HepG2 (cell line): ENCODE data around the gene INF2. TPM values are rescaled to one million over a fixed set of nuclear protein-coding genes. Genes with fewer than 3 reads are reported as not detected.

Source experiments
- ATAC-seq: fragments of 200-7000 bp; cut with Tn5 transposase; 3 replicates; pipeline ENCODE4 v1.9.1; 2020; ENCODE audit warnings: mild to moderate bottlenecking, moderate library complexity
- BruUV-seq: library from RNA; stranded (reverse); fragments of 400-500 nt; replicated peaks from 2 replicates; lab custom pipeline; 2021; lab: Mats Ljungman, UMichigan
- CTCF ChIA-PET: fragments of 300-600 bp; formaldehyde crosslinking; extraction: SDS; loops from one replicate; lab custom pipeline; 2021; ENCODE audit warnings: low total read pairs, inconsistent platforms, low intra/inter-chr PET ratio; lab: Yijun Ruan, JAX
- POLR2A ChIA-PET: fragments of 350-600 bp; sonication (Branson Sonifier 250); formaldehyde crosslinking; loops from one replicate; lab custom pipeline; 2020; ENCODE audit warnings: antibody characterized with exemption, inconsistent platforms; lab: Yijun Ruan, JAX
- DNase-seq: peaks from one replicate; pipeline ENCODE4 v3.0.0-alpha.2; 2015; ENCODE audit warnings: low spot score
- FAIRE-seq: peaks from 3 replicates; lab custom pipeline; 2011; peaks lifted over from hg19 to GRCh38; lab: Jason Lieb, UNC
- H2AFZ ChIP-seq: one replicate; pipeline ENCODE4 v1.6.1; 2011; ENCODE audit warnings: low read length, inconsistent platforms
- H3K27ac ChIP-seq: fragments of 300-600 bp; 3 replicates; pipeline ENCODE4 v1.8.0; 2011; ENCODE audit warnings: mixed run types, mild to moderate bottlenecking, mixed read lengths, low read length, inconsistent platforms; ENCODE audit not compliant: insufficient read depth; ENCODE audit errors: extremely low read length
- H3K27me3 ChIP-seq, 2 experiments: fragments of 200-600 bp in 1 of 2; 2 replicates in 1 of 2; 3 replicates in 1 of 2; pipeline versions ENCODE4 v1.6.0 to v1.8.0; 2011; ENCODE audit warnings: low read length in 2 of 2, mild to moderate bottlenecking in 2 of 2, moderate library complexity in 2 of 2, inconsistent platforms in 1 of 2; ENCODE audit not compliant: insufficient read depth in 2 of 2, control insufficient read depth in 1 of 2
- H3K36me3 ChIP-seq, 2 experiments: fragments of 200-600 bp in 1 of 2; replicated peaks in 1 of 2; 2 replicates in 1 of 2; 3 replicates in 1 of 2; pipeline versions ENCODE4 v1.5.1 to v1.8.0; 2011; ENCODE audit warnings: low read length in 2 of 2, inconsistent platforms in 1 of 2; ENCODE audit not compliant: insufficient read depth in 2 of 2, control insufficient read depth in 1 of 2
- H3K4me1 ChIP-seq: 2 replicates; pipeline ENCODE4 v1.5.1; 2012; ENCODE audit warnings: low read length, inconsistent platforms; ENCODE audit not compliant: insufficient read depth
- H3K4me2 ChIP-seq: 2 replicates; pipeline ENCODE4 v1.6.0; 2011; ENCODE audit warnings: low read depth, low read length, inconsistent platforms
- H3K4me3 ChIP-seq, 3 experiments: fragments of 200-600 bp in 1 of 3; sonication (generic), shearing (Covaris generic) in 1 of 3; replicated peaks in 1 of 3; 2 replicates each; pipeline ENCODE4 v1.5.1; 2011 to 2016; ENCODE audit warnings: low read length in 3 of 3, inconsistent platforms in 2 of 3, low read depth in 2 of 3, mild to moderate bottlenecking in 2 of 3, control low read depth in 1 of 3, mixed read lengths in 1 of 3; ENCODE audit not compliant: insufficient read depth in 1 of 3
- H3K79me2 ChIP-seq: one replicate; pipeline ENCODE4 v1.6.1; 2011; ENCODE audit warnings: low read length, inconsistent platforms; ENCODE audit not compliant: insufficient read depth
- H3K9ac ChIP-seq: 2 replicates; pipeline ENCODE4 v1.6.0; 2011; ENCODE audit warnings: mild to moderate bottlenecking, low read depth, low read length, inconsistent platforms; ENCODE audit not compliant: insufficient read depth
- H3K9me3 ChIP-seq: 2 replicates; pipeline ENCODE4 v1.5.1; 2012; ENCODE audit warnings: mild to moderate bottlenecking, low read length
- H4K20me1 ChIP-seq: 2 replicates; pipeline ENCODE4 v1.6.0; 2011; ENCODE audit warnings: inconsistent platforms, mild to moderate bottlenecking, low read length, moderate library complexity; ENCODE audit not compliant: insufficient read depth
- BRCA1 ChIP-seq: sonication (generic); formaldehyde crosslinking; IDR thresholded peaks from 2 replicates; pipeline ENCODE4 v1.4.0; 2020; ENCODE audit warnings: missing genetic modification reagents
- GATAD1 ChIP-seq: IDR thresholded peaks from 2 replicates; pipeline ENCODE4 v1.6.1; 2016; ENCODE audit warnings: missing genetic modification reagents, missing compliant biosample characterization
- GATAD2A ChIP-seq: IDR thresholded peaks from 2 replicates; pipeline ENCODE4 v1.6.1; 2016
- HES4 ChIP-seq: sonication (generic); formaldehyde crosslinking; IDR thresholded peaks from 2 replicates; pipeline ENCODE4 v1.9.0; 2021; ENCODE audit warnings: mild to moderate bottlenecking, missing genetic modification reagents, borderline replicate concordance
- HNRNPLL ChIP-seq: fragments of 200-400 bp; formaldehyde crosslinking; IDR thresholded peaks from 2 replicates; pipeline ENCODE4 v1.6.1; 2017; ENCODE audit warnings: mild to moderate bottlenecking, low read depth, low read length; ENCODE audit not compliant: poor library complexity, severe bottlenecking
- ZNF263 ChIP-seq: sonication (generic); formaldehyde crosslinking; IDR thresholded peaks from 2 replicates; pipeline ENCODE4 v1.4.0; 2020; ENCODE audit warnings: missing genetic modification reagents
- WGBS: methylation state at CpG from one replicate; pipeline ENCODE4 v1.1.6; 2017; ENCODE audit warnings: low lambda C conversion rate; 5-methylcytosine and 5-hydroxymethylcytosine counted together
- in situ Hi-C: cut with HindIII; loops from 2 replicates; pipeline ENCODE4 v1.10.0; 2017; ENCODE audit warnings: low pct_unique_long_range_greater_than_20kb; ENCODE audit not compliant: extremely low pct_ligation_motif_present
- intact Hi-C: fragments of 100-400 bp; cut with micrococcal nuclease; formaldehyde crosslinking; loops from one replicate; pipeline ENCODE4 v1.10.0; 2022; ENCODE audit not compliant: unreplicated experiment
- polyA plus RNA-seq, 8 experiments: library from polyadenylated mRNA; depleted of rRNA in 3 of 8; stranded (reverse) in 7 of 8; unstranded in 1 of 8; fragments of >200 nt; fragmentation: Illumina TruSeq in 4 of 8; extraction: Trizol in 4 of 8; gene quantifications; 2 replicates each; pipeline versions ENCODE4 v1.2.1 to v1.2.3, GENCODE V29; 2011 to 2016; ENCODE audit warnings: low read depth in 4 of 8, missing spikeins in 1 of 8, mixed read lengths in 1 of 8; ENCODE audit not compliant: insufficient read depth in 1 of 8
- total RNA-seq, 5 experiments: library from RNA; depleted of rRNA; stranded (reverse); fragments of >200 nt; fragmentation: Illumina TruSeq; extraction: Trizol; gene quantifications; 2 replicates each; pipeline ENCODE4 v1.2.3, GENCODE V29; 2016; ENCODE audit warnings: low read depth in 1 of 5
- TF ChIP-seq, protein P1 (sequence below): sonication (generic); formaldehyde crosslinking; IDR thresholded peaks from 2 replicates; pipeline ENCODE4 v1.8.1; 2023; ENCODE audit warnings: mild to moderate bottlenecking, missing genetic modification reagents, borderline replicate concordance
- TF ChIP-seq, protein P2 (sequence below): sonication (generic); formaldehyde crosslinking; IDR thresholded peaks from 2 replicates; pipeline ENCODE4 v1.4.0; 2020; ENCODE audit warnings: mild to moderate bottlenecking, missing genetic modification reagents
- TF ChIP-seq, protein P3 (sequence below): IDR thresholded peaks from 2 replicates; pipeline ENCODE4 v1.6.1; 2016

The INF2 gene
- total and polyA plus RNA-seq, 2 of the 13 experiments (the other 11 are each of a cell fraction or from before 2014, with no cell fraction given), result 16.4 to 26.4 TPM

DNA sequence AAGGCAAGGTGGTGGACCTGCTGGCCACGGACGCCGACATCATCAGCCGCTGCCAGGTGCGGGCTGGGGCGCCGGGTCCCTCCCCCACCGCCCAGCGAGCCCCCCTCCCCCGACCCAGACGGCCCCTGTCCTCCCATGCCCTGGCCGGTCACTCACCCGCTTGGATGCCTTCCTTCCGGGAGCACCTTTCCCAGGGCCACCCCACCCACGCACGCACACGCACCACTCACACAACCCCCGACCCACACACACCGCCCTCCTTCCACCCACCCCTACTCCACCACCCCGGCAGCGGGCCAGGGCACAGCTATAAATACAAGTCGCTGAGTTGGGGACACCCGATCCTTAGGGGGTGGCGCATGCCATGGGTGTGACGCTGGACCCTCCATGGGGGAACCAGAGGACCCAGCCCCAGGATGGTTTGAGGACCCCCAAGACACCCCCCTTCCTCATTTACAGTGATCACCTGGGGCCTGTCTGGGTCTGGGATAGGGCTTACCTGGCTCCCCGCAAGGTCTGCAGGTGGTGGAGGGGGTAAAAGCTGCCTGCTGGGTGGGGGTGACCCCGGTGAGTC lies 35.1 kb downstream of the INF2 start:
- 5% methylated on average over 9 of the region's 27 CpGs for WGBS
- no peak for FAIRE-seq
- Histone ChIP-seq H3K9me3 (no peaks in the 10 kb centered on the region), H3K36me3 (no peaks in the 10 kb centered on the region)
- no peak for TF ChIP-seq GATAD1 (CRISPR knock-in tag)
- peak; percentile 5; the same call in 1 of the 2 replicates for TF ChIP-seq ZNF263 (CRISPR knock-in tag)
- TF ChIP-seq, protein P1, sequence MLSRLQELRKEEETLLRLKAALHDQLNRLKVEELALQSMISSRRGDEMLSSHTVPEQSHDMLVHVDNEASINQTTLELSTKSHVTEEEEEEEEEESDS (CRISPR knock-in tag), result peak; percentile 26; the same call in 1 of the 2 replicates
- no peak for TF ChIP-seq GATAD2A (CRISPR knock-in tag)
- TF ChIP-seq, protein P2, sequence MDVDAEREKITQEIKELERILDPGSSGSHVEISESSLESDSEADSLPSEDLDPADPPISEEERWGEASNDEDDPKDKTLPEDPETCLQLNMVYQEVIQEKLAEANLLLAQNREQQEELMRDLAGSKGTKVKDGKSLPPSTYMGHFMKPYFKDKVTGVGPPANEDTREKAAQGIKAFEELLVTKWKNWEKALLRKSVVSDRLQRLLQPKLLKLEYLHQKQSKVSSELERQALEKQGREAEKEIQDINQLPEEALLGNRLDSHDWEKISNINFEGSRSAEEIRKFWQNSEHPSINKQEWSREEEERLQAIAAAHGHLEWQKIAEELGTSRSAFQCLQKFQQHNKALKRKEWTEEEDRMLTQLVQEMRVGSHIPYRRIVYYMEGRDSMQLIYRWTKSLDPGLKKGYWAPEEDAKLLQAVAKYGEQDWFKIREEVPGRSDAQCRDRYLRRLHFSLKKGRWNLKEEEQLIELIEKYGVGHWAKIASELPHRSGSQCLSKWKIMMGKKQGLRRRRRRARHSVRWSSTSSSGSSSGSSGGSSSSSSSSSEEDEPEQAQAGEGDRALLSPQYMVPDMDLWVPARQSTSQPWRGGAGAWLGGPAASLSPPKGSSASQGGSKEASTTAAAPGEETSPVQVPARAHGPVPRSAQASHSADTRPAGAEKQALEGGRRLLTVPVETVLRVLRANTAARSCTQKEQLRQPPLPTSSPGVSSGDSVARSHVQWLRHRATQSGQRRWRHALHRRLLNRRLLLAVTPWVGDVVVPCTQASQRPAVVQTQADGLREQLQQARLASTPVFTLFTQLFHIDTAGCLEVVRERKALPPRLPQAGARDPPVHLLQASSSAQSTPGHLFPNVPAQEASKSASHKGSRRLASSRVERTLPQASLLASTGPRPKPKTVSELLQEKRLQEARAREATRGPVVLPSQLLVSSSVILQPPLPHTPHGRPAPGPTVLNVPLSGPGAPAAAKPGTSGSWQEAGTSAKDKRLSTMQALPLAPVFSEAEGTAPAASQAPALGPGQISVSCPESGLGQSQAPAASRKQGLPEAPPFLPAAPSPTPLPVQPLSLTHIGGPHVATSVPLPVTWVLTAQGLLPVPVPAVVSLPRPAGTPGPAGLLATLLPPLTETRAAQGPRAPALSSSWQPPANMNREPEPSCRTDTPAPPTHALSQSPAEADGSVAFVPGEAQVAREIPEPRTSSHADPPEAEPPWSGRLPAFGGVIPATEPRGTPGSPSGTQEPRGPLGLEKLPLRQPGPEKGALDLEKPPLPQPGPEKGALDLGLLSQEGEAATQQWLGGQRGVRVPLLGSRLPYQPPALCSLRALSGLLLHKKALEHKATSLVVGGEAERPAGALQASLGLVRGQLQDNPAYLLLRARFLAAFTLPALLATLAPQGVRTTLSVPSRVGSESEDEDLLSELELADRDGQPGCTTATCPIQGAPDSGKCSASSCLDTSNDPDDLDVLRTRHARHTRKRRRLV, result 0 out of 2 replicates have a peak, but pooled peaks have one; percentile 3
- 0 out of 2 replicates have a peak, but pooled peaks have one; percentile 36 for TF ChIP-seq HES4 (CRISPR knock-in tag)
- TF ChIP-seq, protein P3, sequence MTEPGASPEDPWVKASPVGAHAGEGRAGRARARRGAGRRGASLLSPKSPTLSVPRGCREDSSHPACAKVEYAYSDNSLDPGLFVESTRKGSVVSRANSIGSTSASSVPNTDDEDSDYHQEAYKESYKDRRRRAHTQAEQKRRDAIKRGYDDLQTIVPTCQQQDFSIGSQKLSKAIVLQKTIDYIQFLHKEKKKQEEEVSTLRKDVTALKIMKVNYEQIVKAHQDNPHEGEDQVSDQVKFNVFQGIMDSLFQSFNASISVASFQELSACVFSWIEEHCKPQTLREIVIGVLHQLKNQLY, result no peak
- peak; percentile 14 for TF ChIP-seq HNRNPLL
- TF ChIP-seq BRCA1 (CRISPR knock-in tag), result no peak
- TF ChIP-seq, all 625 proteins: peak for 5
- ChIA-PET CTCF (no interaction called here), POLR2A (interaction anchor here (0.6 to 3.3 kb wide), 6 partner anchors 11 to 58 kb away, joined by 3 to 18 read pairs (median 4); partner anchors contain the start of gene SIVA1)
- Histone ChIP-seq H3K4me1 (peaks cover 67% of the 10 kb centered on the region), H3K27ac (peak overlapping the region; percentile 48), H2AFZ (no peak overlapping the region), H3K4me2 (peak overlapping the region; percentile 96), H3K4me3 (peak overlapping the region; percentile 63 to 90 (median 68)), H3K79me2 (no peaks in the 10 kb centered on the region), H3K27me3 (peaks cover 0 to 3% of the 10 kb centered on the region in 2 experiments; a peak in 1 of 5 replicates), H3K9ac (peak overlapping the region; percentile 76), H4K20me1 (no peaks in the 10 kb centered on the region)
- intact Hi-C loops, result no loop called here
- BruUV-seq, result no TSS peak
- in situ Hi-C loops, result no loop called here
- no peak for DNase-seq
- no peak; the same call in 1 of the 3 replicates for ATAC-seq
